GM13977 (cell line): ENCODE measurements around the gene COQ9.

ENCODE experiments used
- DNase-seq: peaks from one replicate; pipeline ENCODE4 v3.0.0; 2012; ENCODE audit warnings: low spot score
- CTCF ChIP-seq: IDR thresholded peaks from 2 replicates; pipeline ENCODE4 v1.5.1; 2012; ENCODE audit warnings: mild to moderate bottlenecking, control low read depth; ENCODE audit not compliant: insufficient read depth; ENCODE audit errors: extremely low read depth, missing control alignments
- in situ Hi-C: fragments of 300-500 bp; cut with MboI; formaldehyde crosslinking; loops from one replicate; pipeline ENCODE4 v1.12.0; 2022; ENCODE audit warnings: low sequenced_read_pairs, low pct_unique_long_range_greater_than_20kb, mixed read lengths, inconsistent platforms; ENCODE audit not compliant: unreplicated experiment

Gene COQ9

GRCh38 chr16:57462209-57462977 is 15.1 kb downstream of the COQ9 start, which contains the start of gene POLR2C:
POLR2C (plus strand) TSS chr16:57462679; CDS start chr16:57462725, 46 bp downstream.
- in situ Hi-C loops = no loop called here
- peak; percentile 92 for DNase-seq
- peak; percentile 99 for TF ChIP-seq CTCF

GRCh38 chr16:57462978-57463362 is 15.7 kb downstream of the COQ9 start:
- TF ChIP-seq CTCF = no peak
- in situ Hi-C loops = no loop called here
- DNase-seq = peak; percentile 34

- in situ Hi-C loops = no loop called here
- no peak for TF ChIP-seq CTCF
- no peak for DNase-seq
Observed at GRCh38 chr16:57464523-57464922, 17.2 kb downstream of the COQ9 start.

- in situ Hi-C loops = no loop called here
- no peak for DNase-seq
- no peak for TF ChIP-seq CTCF
Observed at GRCh38 chr16:57468346-57468745, 21.1 kb downstream of the COQ9 start.

- in situ Hi-C loops = no loop called here
- DNase-seq = no peak
- no peak for TF ChIP-seq CTCF
Observed at GRCh38 chr16:57469046-57469445, 21.8 kb downstream of the COQ9 start.

GRCh38 chr16:57469917-57470470 is 22.7 kb downstream of the COQ9 start:
- in situ Hi-C loops = no loop called here
- DNase-seq = no peak
- TF ChIP-seq CTCF = no peak
